ENCODE measurements around the gene TNIP1.

The TNIP1 gene

DNA sequence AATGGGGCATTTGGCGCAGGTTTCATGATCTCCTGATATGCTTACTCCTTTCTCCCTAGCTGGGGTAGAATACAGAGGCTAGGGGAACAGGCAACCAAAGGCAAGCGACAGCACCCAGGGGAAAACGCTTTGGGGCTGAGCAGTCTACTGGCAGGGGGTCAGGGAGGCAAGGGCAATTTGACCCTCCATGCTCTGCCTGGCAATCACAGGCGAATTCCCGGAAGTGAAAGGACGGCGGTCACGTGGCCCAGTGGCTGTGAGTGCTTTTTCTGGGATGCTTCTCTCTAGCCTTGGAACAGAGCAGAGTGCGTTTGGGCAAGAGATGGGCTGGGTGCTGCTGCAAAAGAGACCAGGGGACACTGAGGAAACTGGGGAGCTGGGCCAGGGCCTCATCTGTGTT is 54.7 kb downstream of the TNIP1 start:
- Histone ChIP-seq H3K4me3 (ENCODE audit: insufficient read depth, low read depth, low read length, poor library complexity, severe bottlenecking) (no peak overlapping the region), H3K36me3 (ENCODE audit: control insufficient read depth, insufficient read depth, low read length) (peaks cover 38% of the 10 kb centered on the region), H3K4me1 (ENCODE audit: control insufficient read depth, insufficient read depth, low read length, poor library complexity, severe bottlenecking) (peaks cover 2% of the 10 kb centered on the region), H3K27ac (ENCODE audit: insufficient read depth, low read length, poor library complexity, severe bottlenecking) (no peak overlapping the region), H3K9me3 (ENCODE audit: control insufficient read depth, low read length) (no peaks in the 10 kb centered on the region), H3K27me3 (replicated peaks; ENCODE audit: control insufficient read depth, insufficient read depth, low read length, poor library complexity, severe bottlenecking) (no peaks in the 10 kb centered on the region)
- DNase-seq: no peak

DNA sequence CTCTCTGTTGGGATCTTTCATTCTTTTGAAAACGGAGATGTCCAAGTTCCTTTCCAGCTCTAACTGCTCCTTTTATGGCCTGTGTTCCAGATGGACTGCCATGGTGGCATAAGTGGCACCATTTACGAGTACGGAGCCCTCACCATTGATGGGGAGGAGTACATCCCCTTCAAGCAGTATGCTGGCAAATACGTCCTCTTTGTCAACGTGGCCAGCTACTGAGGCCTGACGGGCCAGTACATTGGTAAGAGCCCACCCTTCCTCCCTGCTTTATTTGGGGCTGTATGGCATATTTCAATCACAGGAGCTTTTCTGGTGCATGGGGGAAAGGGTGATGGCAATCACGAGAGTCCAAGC is 55.6 kb downstream of the TNIP1 start:
- Histone ChIP-seq H3K4me1 (ENCODE audit: control insufficient read depth, insufficient read depth, low read length, poor library complexity, severe bottlenecking) (peaks cover 11% of the 10 kb centered on the region), H3K4me3 (ENCODE audit: insufficient read depth, low read depth, low read length, poor library complexity, severe bottlenecking) (no peak overlapping the region), H3K27me3 (replicated peaks; ENCODE audit: control insufficient read depth, insufficient read depth, low read length, poor library complexity, severe bottlenecking) (no peaks in the 10 kb centered on the region), H3K9me3 (ENCODE audit: control insufficient read depth, low read length) (no peaks in the 10 kb centered on the region), H3K27ac (ENCODE audit: insufficient read depth, low read length, poor library complexity, severe bottlenecking) (no peak overlapping the region), H3K36me3 (ENCODE audit: control insufficient read depth, insufficient read depth, low read length) (peaks cover 30% of the 10 kb centered on the region)
- DNase-seq: no peak

DNA sequence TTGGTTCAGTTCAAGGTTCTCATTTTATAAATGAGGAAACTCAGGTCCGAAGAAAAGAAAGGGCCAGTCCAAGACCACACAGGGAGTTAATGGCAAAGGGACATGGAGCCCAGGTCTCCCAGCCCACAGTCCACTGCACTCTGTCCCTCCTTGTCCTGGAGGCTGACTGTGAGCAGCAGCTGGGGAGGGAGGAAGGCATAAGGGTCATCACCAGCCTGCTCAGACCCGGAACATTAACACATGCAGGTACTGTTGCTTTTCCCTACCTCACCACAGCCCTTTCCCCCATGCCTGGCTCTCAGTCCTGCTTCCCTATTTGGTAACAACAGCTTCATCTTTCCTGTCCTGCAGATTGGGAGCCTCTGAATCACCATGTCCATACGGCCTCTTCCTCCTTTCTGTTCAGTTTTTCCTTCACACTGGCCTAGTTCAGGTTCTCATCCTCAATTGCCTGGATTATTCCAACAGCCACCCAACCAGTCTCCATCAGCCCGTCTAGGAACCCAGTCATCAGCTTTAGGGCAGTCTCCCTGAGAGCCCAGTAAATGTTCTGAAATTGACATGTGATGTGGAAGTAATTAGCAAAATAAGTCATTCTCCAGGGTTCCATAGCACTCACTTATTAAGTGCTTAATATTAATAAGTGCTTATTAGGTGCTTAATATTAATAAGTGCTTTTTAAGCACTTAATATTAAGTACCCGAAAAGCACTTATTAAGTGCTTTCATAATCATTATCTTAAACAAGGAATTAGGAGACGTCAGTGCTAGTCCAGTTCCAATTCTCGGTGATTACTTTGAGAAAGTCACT is 56.2 kb downstream of the TNIP1 start:
- Histone ChIP-seq H3K27ac (ENCODE audit: insufficient read depth, low read length, poor library complexity, severe bottlenecking) (no peak overlapping the region), H3K36me3 (ENCODE audit: control insufficient read depth, insufficient read depth, low read length) (peaks cover 24% of the 10 kb centered on the region), H3K4me1 (ENCODE audit: control insufficient read depth, insufficient read depth, low read length, poor library complexity, severe bottlenecking) (peaks cover 13% of the 10 kb centered on the region), H3K27me3 (replicated peaks; ENCODE audit: control insufficient read depth, insufficient read depth, low read length, poor library complexity, severe bottlenecking) (no peaks in the 10 kb centered on the region), H3K9me3 (ENCODE audit: control insufficient read depth, low read length) (no peaks in the 10 kb centered on the region), H3K4me3 (ENCODE audit: insufficient read depth, low read depth, low read length, poor library complexity, severe bottlenecking) (no peak overlapping the region)
- no peak for DNase-seq

DNA sequence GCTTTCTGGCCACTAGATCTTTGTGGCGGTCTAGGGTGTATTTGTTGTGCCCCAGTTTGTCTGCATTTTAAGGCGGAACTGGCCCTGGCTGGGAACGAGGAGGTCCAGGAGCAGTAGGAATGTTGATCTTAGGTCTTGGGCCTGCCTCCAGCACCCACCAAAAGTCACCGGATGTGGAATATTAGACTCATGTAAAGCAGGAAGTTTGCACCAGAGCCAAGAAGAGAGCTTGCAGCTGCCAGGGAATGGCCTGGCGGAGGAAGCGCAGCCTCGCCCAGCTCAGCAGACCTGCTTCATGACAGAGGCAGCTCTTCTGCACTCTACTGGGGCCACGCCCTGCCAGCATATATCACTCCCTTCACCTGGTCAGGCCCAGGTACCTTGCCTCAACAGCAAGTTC is 57.2 kb downstream of the TNIP1 start:
- Histone ChIP-seq H3K4me3 (ENCODE audit: insufficient read depth, low read depth, low read length, poor library complexity, severe bottlenecking) (no peak overlapping the region), H3K9me3 (ENCODE audit: control insufficient read depth, low read length) (no peaks in the 10 kb centered on the region), H3K4me1 (ENCODE audit: control insufficient read depth, insufficient read depth, low read length, poor library complexity, severe bottlenecking) (peaks cover 17% of the 10 kb centered on the region), H3K36me3 (ENCODE audit: control insufficient read depth, insufficient read depth, low read length) (peaks cover 14% of the 10 kb centered on the region), H3K27ac (ENCODE audit: insufficient read depth, low read length, poor library complexity, severe bottlenecking) (no peak overlapping the region), H3K27me3 (replicated peaks; ENCODE audit: control insufficient read depth, insufficient read depth, low read length, poor library complexity, severe bottlenecking) (no peaks in the 10 kb centered on the region)
- no peak for DNase-seq

DNA sequence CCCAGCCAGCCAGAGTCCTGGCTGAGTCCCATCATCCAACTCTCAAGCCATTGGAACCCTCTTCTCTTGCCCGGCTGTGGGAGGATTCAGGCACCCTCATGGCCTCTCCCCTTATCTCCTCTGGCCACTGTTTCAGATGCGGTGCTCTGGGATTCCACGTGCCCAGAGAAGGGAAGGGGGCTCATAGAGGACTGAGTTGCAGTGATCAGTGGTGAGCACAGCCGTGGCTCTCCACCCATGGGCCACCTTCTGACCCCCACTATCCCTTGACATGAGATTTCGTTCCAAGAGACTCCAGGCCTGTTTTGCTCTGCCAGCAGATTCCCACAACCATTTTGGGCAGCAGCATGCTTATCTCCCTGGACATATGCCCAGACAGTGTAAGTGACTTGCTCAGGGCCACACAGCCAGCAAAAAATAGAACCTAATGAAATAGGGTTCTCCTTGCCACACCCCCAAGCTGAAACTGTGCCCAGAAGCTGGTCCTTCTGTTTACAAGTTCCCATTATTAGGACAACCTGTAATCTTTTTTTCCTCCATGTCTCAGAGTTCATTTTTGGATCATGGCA is 57.7 kb downstream of the TNIP1 start:
- no peaks in the 10 kb centered on the region for H3K9me3 ChIP-seq (ENCODE audit: control insufficient read depth, low read length)
- H3K36me3 ChIP-seq (ENCODE audit: control insufficient read depth, insufficient read depth, low read length): peaks cover 9% of the 10 kb centered on the region
- DNase-seq: no peak
- H3K4me3 ChIP-seq (ENCODE audit: insufficient read depth, low read depth, low read length, poor library complexity, severe bottlenecking): no peak overlapping the region
- H3K4me1 ChIP-seq (ENCODE audit: control insufficient read depth, insufficient read depth, low read length, poor library complexity, severe bottlenecking): peaks cover 17% of the 10 kb centered on the region
- H3K27me3 ChIP-seq (replicated peaks; ENCODE audit: control insufficient read depth, insufficient read depth, low read length, poor library complexity, severe bottlenecking): no peaks in the 10 kb centered on the region
- H3K27ac ChIP-seq (ENCODE audit: insufficient read depth, low read length, poor library complexity, severe bottlenecking): no peak overlapping the region

DNA sequence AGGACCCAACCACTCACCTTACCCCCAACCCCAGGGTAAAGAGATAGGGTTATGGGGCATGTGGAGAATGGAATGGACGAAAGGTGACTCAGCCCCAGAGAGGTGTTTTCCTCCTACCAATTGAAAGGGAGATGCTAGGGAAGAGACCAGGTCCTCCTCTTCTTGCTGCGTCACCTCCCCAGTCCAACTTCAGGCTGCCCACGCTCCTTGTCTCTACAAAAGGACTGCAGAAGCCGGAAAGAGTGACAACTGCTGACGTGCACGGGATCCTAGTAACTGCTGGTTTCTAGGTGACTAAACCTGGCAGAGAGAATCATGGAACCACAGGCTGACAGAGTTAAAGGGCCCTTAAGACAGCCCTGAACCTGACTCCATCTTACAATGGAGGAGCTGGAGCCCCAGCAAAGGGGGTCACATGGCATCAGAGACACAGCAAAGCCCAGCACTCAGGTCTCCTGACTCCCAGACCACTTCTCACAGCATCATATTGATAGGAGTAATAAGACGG is 58.3 kb downstream of the TNIP1 start:
- Histone ChIP-seq H3K27ac (ENCODE audit: insufficient read depth, low read length, poor library complexity, severe bottlenecking) (no peak overlapping the region), H3K27me3 (replicated peaks; ENCODE audit: control insufficient read depth, insufficient read depth, low read length, poor library complexity, severe bottlenecking) (no peaks in the 10 kb centered on the region), H3K9me3 (ENCODE audit: control insufficient read depth, low read length) (no peaks in the 10 kb centered on the region), H3K4me1 (ENCODE audit: control insufficient read depth, insufficient read depth, low read length, poor library complexity, severe bottlenecking) (peaks cover 17% of the 10 kb centered on the region), H3K36me3 (ENCODE audit: control insufficient read depth, insufficient read depth, low read length) (peaks cover 3% of the 10 kb centered on the region), H3K4me3 (ENCODE audit: insufficient read depth, low read depth, low read length, poor library complexity, severe bottlenecking) (no peak overlapping the region)
- DNase-seq: no peak

DNA sequence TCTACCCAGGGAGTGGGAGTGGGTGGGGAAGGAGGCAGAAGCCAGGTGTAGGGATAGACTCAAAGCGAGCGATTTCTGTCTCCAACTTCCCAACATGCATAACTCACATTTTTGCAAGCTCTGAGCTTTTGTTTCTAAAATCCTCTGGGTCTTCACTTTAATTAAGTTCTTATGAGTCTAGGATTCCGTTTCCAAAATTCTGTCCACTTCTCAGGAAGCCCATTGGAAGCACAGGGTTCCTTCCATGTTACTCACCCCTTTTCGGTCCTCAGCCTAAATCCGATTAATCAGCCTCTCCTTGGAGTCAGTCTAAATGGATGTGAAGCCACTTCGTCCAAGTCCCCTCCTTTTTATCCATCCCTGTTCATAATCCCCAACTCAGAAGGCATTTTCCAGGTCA is 59.1 kb downstream of the TNIP1 start:
- DNase-seq: no peak
- Histone ChIP-seq H3K27ac (ENCODE audit: insufficient read depth, low read length, poor library complexity, severe bottlenecking) (no peak overlapping the region), H3K4me3 (ENCODE audit: insufficient read depth, low read depth, low read length, poor library complexity, severe bottlenecking) (no peak overlapping the region), H3K27me3 (replicated peaks; ENCODE audit: control insufficient read depth, insufficient read depth, low read length, poor library complexity, severe bottlenecking) (no peaks in the 10 kb centered on the region), H3K4me1 (ENCODE audit: control insufficient read depth, insufficient read depth, low read length, poor library complexity, severe bottlenecking) (peaks cover 17% of the 10 kb centered on the region), H3K9me3 (ENCODE audit: control insufficient read depth, low read length) (no peaks in the 10 kb centered on the region), H3K36me3 (ENCODE audit: control insufficient read depth, insufficient read depth, low read length) (no peaks in the 10 kb centered on the region)

DNA sequence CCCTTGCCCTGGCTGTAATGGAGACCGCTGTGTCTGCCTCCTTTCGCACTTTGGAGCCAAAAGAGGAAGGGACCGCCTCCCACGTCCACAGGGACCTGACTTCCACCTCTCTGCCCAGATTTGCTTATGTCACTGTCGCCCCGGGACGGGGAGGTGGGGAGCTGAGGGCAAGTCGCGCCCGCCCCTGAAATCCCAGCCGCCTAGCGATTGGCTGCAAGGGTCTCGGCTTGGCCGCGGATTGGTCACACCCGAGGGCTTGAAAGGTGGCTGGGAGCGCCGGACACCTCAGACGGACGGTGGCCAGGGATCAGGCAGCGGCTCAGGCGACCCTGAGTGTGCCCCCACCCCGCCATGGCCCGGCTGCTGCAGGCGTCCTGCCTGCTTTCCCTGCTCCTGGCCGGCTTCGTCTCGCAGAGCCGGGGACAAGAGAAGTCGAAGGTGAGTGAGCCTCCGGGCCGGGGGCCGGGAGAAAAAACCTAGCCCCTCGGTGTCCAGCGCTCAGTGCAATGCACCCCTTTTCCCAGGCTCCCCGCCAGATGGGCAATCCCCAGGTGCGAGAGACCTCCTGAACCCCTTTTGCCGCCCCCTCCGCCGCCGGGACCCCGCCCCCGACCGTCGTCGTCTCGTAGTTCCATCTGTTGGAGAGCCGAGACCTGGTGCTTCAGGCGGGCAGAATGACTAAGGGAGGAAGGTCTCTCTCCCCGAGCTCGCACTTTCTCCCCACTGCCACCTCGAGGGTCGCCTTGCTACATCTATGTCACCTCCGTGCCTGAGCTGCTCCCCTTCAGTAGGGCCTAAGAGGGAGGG is 60.3 kb downstream of the TNIP1 start, which contains the start of gene GPX3:
GPX3 (plus strand) TSS at position 288 of the 807 bp plus-strand sequence; CDS start at position 352, 64 bp downstream.
- no peaks in the 10 kb centered on the region for H3K36me3 ChIP-seq (ENCODE audit: control insufficient read depth, insufficient read depth, low read length)
- no peaks in the 10 kb centered on the region for H3K27me3 ChIP-seq (replicated peaks; ENCODE audit: control insufficient read depth, insufficient read depth, low read length, poor library complexity, severe bottlenecking)
- no peak within 1 kb of the TSS for H3K27ac ChIP-seq (ENCODE audit: insufficient read depth, low read length, poor library complexity, severe bottlenecking)
- DNase-seq: peak in 1 of 3 donors; percentile 2
- no peaks in the 10 kb centered on the region for H3K9me3 ChIP-seq (ENCODE audit: control insufficient read depth, low read length)
- H3K4me3 ChIP-seq (ENCODE audit: insufficient read depth, low read depth, low read length, poor library complexity, severe bottlenecking): peak within 1 kb of the TSS; percentile 51
- H3K4me1 ChIP-seq (ENCODE audit: control insufficient read depth, insufficient read depth, low read length, poor library complexity, severe bottlenecking): peaks cover 17% of the 10 kb centered on the region

DNA sequence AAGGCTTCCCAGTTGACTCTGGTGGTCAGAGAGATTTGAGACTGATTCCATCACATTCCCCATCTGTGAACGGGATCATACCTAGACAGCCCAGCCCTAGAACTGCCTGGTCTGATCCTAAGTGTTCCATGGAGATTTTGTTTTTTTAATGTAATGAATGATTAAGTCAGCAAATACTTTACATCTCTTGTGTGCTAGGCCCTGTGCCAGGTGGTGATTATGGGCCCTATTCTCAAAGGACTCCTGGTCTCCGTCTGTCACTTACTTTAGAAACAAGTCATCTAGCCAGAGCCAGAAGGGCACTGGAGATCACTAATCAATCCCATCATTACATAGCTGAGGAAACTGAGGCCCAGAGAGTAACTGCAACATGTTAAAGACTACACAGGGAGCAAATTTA is 61.5 kb downstream of the TNIP1 start:
- Histone ChIP-seq H3K27ac (ENCODE audit: insufficient read depth, low read length, poor library complexity, severe bottlenecking) (no peak overlapping the region), H3K27me3 (replicated peaks; ENCODE audit: control insufficient read depth, insufficient read depth, low read length, poor library complexity, severe bottlenecking) (no peaks in the 10 kb centered on the region), H3K9me3 (ENCODE audit: control insufficient read depth, low read length) (no peaks in the 10 kb centered on the region), H3K36me3 (ENCODE audit: control insufficient read depth, insufficient read depth, low read length) (no peaks in the 10 kb centered on the region), H3K4me3 (ENCODE audit: insufficient read depth, low read depth, low read length, poor library complexity, severe bottlenecking) (no peak overlapping the region), H3K4me1 (ENCODE audit: control insufficient read depth, insufficient read depth, low read length, poor library complexity, severe bottlenecking) (peaks cover 17% of the 10 kb centered on the region)
- DNase-seq: no peak

DNA sequence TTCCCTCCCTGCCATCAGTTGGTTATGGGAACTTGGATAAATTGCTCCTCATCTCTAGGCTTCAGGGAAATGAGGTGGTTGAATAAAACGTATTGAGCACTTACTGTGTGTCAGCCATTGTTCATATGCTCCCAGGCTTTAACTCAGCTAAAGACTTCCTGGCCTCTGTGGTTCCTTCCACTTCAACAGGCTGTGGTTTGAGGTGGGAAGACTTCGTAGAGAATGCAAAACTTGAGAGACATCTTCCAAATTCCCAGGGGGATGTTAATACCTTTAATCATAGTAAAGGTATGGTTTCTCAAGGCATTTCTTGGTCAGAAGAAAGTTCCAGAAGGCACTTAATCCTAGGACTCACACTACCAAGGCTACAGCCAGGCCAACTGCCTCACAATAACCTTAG is 62.0 kb downstream of the TNIP1 start:
- H3K9me3 ChIP-seq (ENCODE audit: control insufficient read depth, low read length): no peaks in the 10 kb centered on the region
- H3K4me1 ChIP-seq (ENCODE audit: control insufficient read depth, insufficient read depth, low read length, poor library complexity, severe bottlenecking): peaks cover 17% of the 10 kb centered on the region
- no peak overlapping the region for H3K4me3 ChIP-seq (ENCODE audit: insufficient read depth, low read depth, low read length, poor library complexity, severe bottlenecking)
- H3K27me3 ChIP-seq (replicated peaks; ENCODE audit: control insufficient read depth, insufficient read depth, low read length, poor library complexity, severe bottlenecking): no peaks in the 10 kb centered on the region
- H3K36me3 ChIP-seq (ENCODE audit: control insufficient read depth, insufficient read depth, low read length): no peaks in the 10 kb centered on the region
- no peak overlapping the region for H3K27ac ChIP-seq (ENCODE audit: insufficient read depth, low read length, poor library complexity, severe bottlenecking)
- DNase-seq: no peak

All from effector memory CD4-positive, alpha-beta T cell (primary cell).